A549 (cell line): ENCODE data around the gene FUT6. TPM values are rescaled to one million over a fixed set of nuclear protein-coding genes. Genes with fewer than 3 reads are reported as not detected.
A peak's percentile ranks its signal among the peaks of the same experiment; 100 is the strongest.

Experiments used
- ATAC-seq, 2 experiments: fragments of 200-7000 bp in 1 of 2; fragments of >200 bp in 1 of 2; cut with Nextera tagmentation in 1 of 2; cut with Tn5 transposase in 1 of 2; 3 replicates each; pipeline versions ENCODE4 v1.8.0 to v1.9.1; 2018 to 2020; ENCODE audit warnings: mild to moderate bottlenecking in 1 of 2, moderate library complexity in 1 of 2
- CTCF ChIA-PET: fragments of 300-600 bp; sonication (Branson Sonifier 250); formaldehyde crosslinking; extraction: SDS; loops from one replicate; lab custom pipeline; 2021; ENCODE audit warnings: antibody characterized with exemption, inconsistent platforms; lab: Yijun Ruan, JAX
- POLR2A ChIA-PET: fragments of 350-600 bp; formaldehyde crosslinking; extraction: SDS; loops from one replicate; lab custom pipeline; 2021; ENCODE audit warnings: antibody characterized with exemption, inconsistent platforms; lab: Yijun Ruan, JAX
- DNase-seq, 2 experiments: peaks; one replicate each; pipeline versions ENCODE4 v3.0.0 to v3.0.0-alpha.2; 2011 to 2016; ENCODE audit warnings: low read depth in 1 of 2, low spot score in 1 of 2
- FAIRE-seq: peaks from 2 replicates; lab custom pipeline; 2011; peaks lifted over from hg19 to GRCh38; lab: Jason Lieb, UNC
- H3K27ac ChIP-seq, 2 experiments: fragments of >200 bp; sonication (Bioruptor Twin); formaldehyde crosslinking; 3 replicates each; pipeline ENCODE4 v1.5.1; 2016 to 2017
- H3K4me1 ChIP-seq: fragments of >200 bp; sonication (Bioruptor Twin); formaldehyde crosslinking; 3 replicates; pipeline ENCODE4 v1.6.1; 2016
- H3K4me2 ChIP-seq: fragments of >200 bp; sonication (Bioruptor Twin); formaldehyde crosslinking; 3 replicates; pipeline ENCODE4 v1.6.1; 2016
- H3K4me3 ChIP-seq: fragments of >200 bp; sonication (Bioruptor Twin); formaldehyde crosslinking; 3 replicates; pipeline ENCODE4 v1.5.1; 2016
- H3K9me3 ChIP-seq: fragments of >200 bp; sonication (Bioruptor Twin); formaldehyde crosslinking; 3 replicates; pipeline ENCODE4 v1.6.1; 2016
- BHLHE40 ChIP-seq: IDR thresholded peaks from 2 replicates; pipeline ENCODE4 v1.6.1; 2012; ENCODE audit warnings: low read depth, low read length, inconsistent platforms
- CBX2 ChIP-seq: fragments of 200-600 bp; sonication (generic); IDR thresholded peaks from 2 replicates; pipeline ENCODE4 v1.6.1; 2016; ENCODE audit warnings: low read depth, mild to moderate bottlenecking, borderline replicate concordance
- CBX8 ChIP-seq: fragments of 200-600 bp; sonication (generic); IDR thresholded peaks from 2 replicates; pipeline ENCODE4 v1.6.1; 2016
- CTCF ChIP-seq: fragments of >200 bp; sonication (Bioruptor Twin); formaldehyde crosslinking; IDR thresholded peaks from 3 replicates; pipeline ENCODE4 v1.5.1; 2016
- E2F6 ChIP-seq: IDR thresholded peaks from 2 replicates; pipeline ENCODE4 v1.6.1; 2012; ENCODE audit warnings: low read depth, borderline replicate concordance
- EHMT2 ChIP-seq: fragments of 200-600 bp; sonication (generic); IDR thresholded peaks from 2 replicates; pipeline ENCODE4 v1.6.1; 2016; ENCODE audit warnings: antibody characterized with exemption, low read depth, mild to moderate bottlenecking, moderate library complexity
- ESRRA ChIP-seq: fragments of 150-350 bp; IDR thresholded peaks from 2 replicates; pipeline ENCODE4 v1.6.1; 2014; ENCODE audit warnings: mild to moderate bottlenecking, low read length, borderline replicate concordance
- FOSB ChIP-seq: fragments of 250-450 bp; sonication (Bioruptor Pico); IDR thresholded peaks from 2 replicates; pipeline ENCODE4 v1.5.0; 2020; ENCODE audit warnings: mild to moderate bottlenecking, moderate library complexity
- FOSL2 ChIP-seq, 2 experiments: fragments of 450-650 bp in 1 of 2; fragments of >200 bp in 1 of 2; sonication (Bioruptor Twin) in 1 of 2; formaldehyde crosslinking; IDR thresholded peaks; 2 replicates each; pipeline versions ENCODE4 v1.5.0 to v1.6.1; 2016 to 2020; ENCODE audit warnings: mild to moderate bottlenecking in 1 of 2, moderate library complexity in 1 of 2
- FOXS1 ChIP-seq: fragments of 250-450 bp; sonication (Bioruptor Pico); IDR thresholded peaks from 2 replicates; pipeline ENCODE4 v1.5.0; 2020; ENCODE audit warnings: mild to moderate bottlenecking, moderate library complexity
- GATA3 ChIP-seq: IDR thresholded peaks from 2 replicates; pipeline ENCODE4 v1.6.1; 2012; ENCODE audit warnings: borderline replicate concordance
- HES2 ChIP-seq: fragments of >200 bp; sonication (Bioruptor Twin); formaldehyde crosslinking; IDR thresholded peaks from 2 replicates; pipeline ENCODE4 v1.6.1; 2016
- HMGXB4 ChIP-seq: fragments of 250-450 bp; sonication (Bioruptor Pico); IDR thresholded peaks from 2 replicates; pipeline ENCODE4 v1.5.0; 2021; ENCODE audit warnings: mild to moderate bottlenecking, moderate library complexity, borderline replicate concordance
- HOXA7 ChIP-seq: fragments of 250-450 bp; sonication (Bioruptor Pico); IDR thresholded peaks from 2 replicates; pipeline ENCODE4 v1.5.0; 2020; ENCODE audit warnings: mild to moderate bottlenecking, moderate library complexity
- HOXB13 ChIP-seq: fragments of 250-450 bp; sonication (Bioruptor Pico); IDR thresholded peaks from 2 replicates; pipeline ENCODE4 v1.5.0; 2020; ENCODE audit warnings: low read depth, mild to moderate bottlenecking, moderate library complexity
- HOXB5 ChIP-seq: fragments of 250-450 bp; sonication (Bioruptor Pico); IDR thresholded peaks from 2 replicates; pipeline ENCODE4 v1.5.0; 2020; ENCODE audit warnings: mild to moderate bottlenecking, moderate library complexity
- JUN ChIP-seq, 2 experiments: fragments of >200 bp; sonication (Bioruptor Twin); formaldehyde crosslinking; IDR thresholded peaks; 2 replicates in 1 of 2; 3 replicates in 1 of 2; pipeline ENCODE4 v1.6.1; 2016 to 2017
- KDM1A ChIP-seq: fragments of 200-600 bp; sonication (generic); IDR thresholded peaks from 2 replicates; pipeline ENCODE4 v1.6.1; 2016; ENCODE audit warnings: low read depth, mild to moderate bottlenecking
- KDM5A ChIP-seq: fragments of 200-600 bp; sonication (generic); IDR thresholded peaks from 2 replicates; pipeline ENCODE4 v1.6.1; 2016; ENCODE audit warnings: antibody characterized with exemption, mild to moderate bottlenecking
- MAFK ChIP-seq: fragments of 450-650 bp; IDR thresholded peaks from 2 replicates; pipeline ENCODE4 v1.6.1; 2014; ENCODE audit not compliant: partially characterized antibody
- MYC ChIP-seq: IDR thresholded peaks from 2 replicates; pipeline ENCODE4 v1.6.1; 2012; ENCODE audit warnings: mild to moderate bottlenecking, inconsistent platforms, low read length, improper control_type of control experiment, borderline replicate concordance
- NPAS2 ChIP-seq: fragments of 250-450 bp; sonication (Bioruptor Pico); IDR thresholded peaks from 2 replicates; pipeline ENCODE4 v1.8.0; 2022; ENCODE audit warnings: mild to moderate bottlenecking, moderate library complexity, borderline replicate concordance
- NR3C1 ChIP-seq: fragments of >200 bp; sonication (Bioruptor Twin); formaldehyde crosslinking; IDR thresholded peaks from 3 replicates; pipeline ENCODE4 v1.6.1; 2017
- POLR2A ChIP-seq: IDR thresholded peaks from 2 replicates; pipeline ENCODE4 v1.6.1; 2012; ENCODE audit warnings: mild to moderate bottlenecking, low read length
- RAD21 ChIP-seq, 2 experiments: fragments of >200 bp in 1 of 2; sonication (Bioruptor Twin) in 1 of 2; formaldehyde crosslinking in 1 of 2; IDR thresholded peaks in 1 of 2; conservative IDR thresholded peaks in 1 of 2; 2 replicates in 1 of 2; 3 replicates in 1 of 2; pipeline ENCODE4 v1.6.1; 2012 to 2018; ENCODE audit warnings: inconsistent platforms in 1 of 2
- RCOR1 ChIP-seq: fragments of 150-350 bp; IDR thresholded peaks from 2 replicates; pipeline ENCODE4 v1.6.1; 2014; ENCODE audit warnings: antibody characterized with exemption, low read length, low read depth
- RFX5 ChIP-seq: fragments of 450-650 bp; IDR thresholded peaks from 2 replicates; pipeline ENCODE4 v1.7.1; 2014; ENCODE audit warnings: antibody characterized with exemption, mild to moderate bottlenecking, moderate library complexity
- RNF2 ChIP-seq: fragments of 200-600 bp; sonication (generic); IDR thresholded peaks from 2 replicates; pipeline ENCODE4 v1.6.1; 2016; ENCODE audit warnings: low read depth, mild to moderate bottlenecking, antibody characterized with exemption, moderate library complexity, borderline replicate concordance
- SMC3 ChIP-seq: fragments of >200 bp; sonication (Bioruptor Twin); formaldehyde crosslinking; IDR thresholded peaks from 3 replicates; pipeline ENCODE4 v1.6.1; 2018; ENCODE audit warnings: inconsistent platforms
- SREBF2 ChIP-seq: fragments of 450-650 bp; IDR thresholded peaks from 2 replicates; pipeline ENCODE4 v1.6.1; 2014; ENCODE audit warnings: mild to moderate bottlenecking, moderate library complexity
- TFCP2L1 ChIP-seq: fragments of 250-450 bp; sonication (Bioruptor Pico); IDR thresholded peaks from 2 replicates; pipeline ENCODE4 v1.5.0; 2021; ENCODE audit warnings: mild to moderate bottlenecking
- USF2 ChIP-seq: fragments of 450-650 bp; IDR thresholded peaks from 2 replicates; pipeline ENCODE4 v1.6.1; 2014; ENCODE audit warnings: antibody characterized with exemption
- ZC3H11A ChIP-seq: fragments of 450-650 bp; IDR thresholded peaks from 2 replicates; pipeline ENCODE4 v1.6.1; 2014; ENCODE audit warnings: antibody characterized with exemption, mild to moderate bottlenecking
- ZNF302 ChIP-seq: fragments of 250-450 bp; sonication (Bioruptor Pico); IDR thresholded peaks from 2 replicates; pipeline ENCODE4 v1.9.0; 2021; ENCODE audit warnings: inconsistent platforms, mild to moderate bottlenecking, moderate library complexity
- whole genome bisulfite sequencing: methylation state at CpG from one replicate; pipeline ENCODE4 v1.1.6; 2017; ENCODE audit errors: missing lambda C conversion rate; 5-methylcytosine and 5-hydroxymethylcytosine counted together
- polyA plus RNA-seq, 4 experiments: library from polyadenylated mRNA; depleted of rRNA in 3 of 4; stranded (reverse); fragments of >200 nt; fragmentation: RNase III in 1 of 4; extraction: RNeasy Plus Mini Kit Qiagen cat#74134 plus additional on column Dnase treatment in 1 of 4; gene quantifications; 2 replicates in 3 of 4; 3 replicates in 1 of 4; pipeline ENCODE4 v1.2.3, GENCODE V29; 2011 to 2017

The FUT6 gene
- polyA plus RNA-seq, 2 of the 4 experiments (the other 2 are of a cell fraction), result not detected

- no peaks in the 10 kb centered on the region for H3K9me3 ChIP-seq
- peaks cover 12% of the 10 kb centered on the region; the same call in 2 of the 3 replicates for H3K4me1 ChIP-seq
- DNase-seq (no peak), FAIRE-seq (no peak), ATAC-seq (no peak)
- no peak overlapping the region for H3K4me3 ChIP-seq
- CTCF ChIA-PET, result interaction anchor here (1.0 to 8.5 kb wide), 4 partner anchors 10 to 27 kb away, joined by 4 to 74 read pairs (median 6); partner anchors contain the start of gene NRTN
- 0 out of 3 replicates have a peak overlapping the region, but pooled peaks have one; percentile 38 for H3K4me2 ChIP-seq
- TF ChIP-seq JUN (IDR thresholded peaks at IDR 0.05) (no peak), RNF2 (no peak), USF2 (no peak), CTCF (no peak), FOSL2 (IDR thresholded peaks at IDR 0.05) (no peak), FOSL2 (CRISPR knock-in tag; IDR thresholded peaks at IDR 0.05) (no peak), RFX5 (no peak), SMC3 (no peak), ZNF302 (CRISPR knock-in tag) (no peak), TFCP2L1 (CRISPR knock-in tag) (no peak), FOSB (CRISPR knock-in tag) (no peak), CBX8 (no peak), ESRRA (no peak), HMGXB4 (CRISPR knock-in tag) (no peak), GATA3 (no peak), NR3C1 (no peak), HOXB13 (CRISPR knock-in tag) (no peak), RAD21 (conservative IDR thresholded peaks at IDR 0.05 in 1 of 2, IDR thresholded peaks at IDR 0.05 in 1 of 2) (no peak), BHLHE40 (no peak), MAFK (no peak), FOXS1 (no peak)
- TF ChIP-seq, all 56 proteins: peak for 0
- H3K27ac ChIP-seq, result no peak overlapping the region
- 55% methylated on average over 7 of the region's 8 CpGs for WGBS
- POLR2A ChIA-PET, result interaction anchor here (0.6 kb wide), 1 partner anchor 667 kb away, joined by 8 read pairs; no protein-coding TSS in a partner anchor
Measured at GRCh38 chr19:5821521-5822180, 17.9 kb downstream of the FUT6 start.

GRCh38 chr19:5820785-5821184 is 18.7 kb downstream of the FUT6 start:
- DNase-seq (no peak), ATAC-seq (no peak), FAIRE-seq (no peak)
- ChIA-PET CTCF (interaction anchor here (0.9 to 8.5 kb wide), 4 partner anchors 9 to 17 kb away, joined by 4 to 74 read pairs (median 6); partner anchors contain the start of gene NRTN), POLR2A (no interaction called here)
- H3K4me1 ChIP-seq, result 0 out of 3 replicates have a peak, but pooled peaks cover 7% of the 10 kb centered on the region
- H3K4me2 ChIP-seq, result no peak overlapping the region
- no peak overlapping the region for H3K27ac ChIP-seq
- H3K9me3 ChIP-seq, result no peaks in the 10 kb centered on the region
- H3K4me3 ChIP-seq, result no peak overlapping the region
- 49% methylated on average over 6 of the region's 6 CpGs for WGBS
- TF ChIP-seq RCOR1 (no peak), HOXB5 (no peak), BHLHE40 (no peak), FOSB (CRISPR knock-in tag) (no peak), CBX2 (no peak), POLR2A (no peak), FOSL2 (IDR thresholded peaks at IDR 0.05) (no peak), FOSL2 (CRISPR knock-in tag; IDR thresholded peaks at IDR 0.05) (no peak), HES2 (no peak), MYC (no peak), HOXA7 (CRISPR knock-in tag) (no peak), KDM1A (no peak), EHMT2 (no peak), KDM5A (no peak), NPAS2 (CRISPR knock-in tag) (no peak), MAFK (no peak), E2F6 (no peak), SREBF2 (no peak), ZC3H11A (no peak)
